ENCODE data around the gene ATP5ME.

- TF ChIP-seq POLR2A (IDR thresholded peaks at IDR 0.05) (no peak), CTCF (IDR thresholded peaks at IDR 0.05 in 4 of 5, conservative IDR thresholded peaks at IDR 0.05 in 1 of 5) (no peak)
Observed at GRCh38 chr4:666436-666810, 7.7 kb downstream of the ATP5ME start.

All from gastrocnemius medialis (tissue), 4 donors.